HG03442 (cell line): ENCODE data around the gene TSPAN18.

Experiments used
- ATAC-seq: cut with Tn5 transposase; IDR thresholded peaks from one replicate; pipeline ENCODE4 v1.9.1; 2021; ENCODE audit warnings: mild to moderate bottlenecking, moderate library complexity; ENCODE audit not compliant: unreplicated experiment

Gene TSPAN18

DNA sequence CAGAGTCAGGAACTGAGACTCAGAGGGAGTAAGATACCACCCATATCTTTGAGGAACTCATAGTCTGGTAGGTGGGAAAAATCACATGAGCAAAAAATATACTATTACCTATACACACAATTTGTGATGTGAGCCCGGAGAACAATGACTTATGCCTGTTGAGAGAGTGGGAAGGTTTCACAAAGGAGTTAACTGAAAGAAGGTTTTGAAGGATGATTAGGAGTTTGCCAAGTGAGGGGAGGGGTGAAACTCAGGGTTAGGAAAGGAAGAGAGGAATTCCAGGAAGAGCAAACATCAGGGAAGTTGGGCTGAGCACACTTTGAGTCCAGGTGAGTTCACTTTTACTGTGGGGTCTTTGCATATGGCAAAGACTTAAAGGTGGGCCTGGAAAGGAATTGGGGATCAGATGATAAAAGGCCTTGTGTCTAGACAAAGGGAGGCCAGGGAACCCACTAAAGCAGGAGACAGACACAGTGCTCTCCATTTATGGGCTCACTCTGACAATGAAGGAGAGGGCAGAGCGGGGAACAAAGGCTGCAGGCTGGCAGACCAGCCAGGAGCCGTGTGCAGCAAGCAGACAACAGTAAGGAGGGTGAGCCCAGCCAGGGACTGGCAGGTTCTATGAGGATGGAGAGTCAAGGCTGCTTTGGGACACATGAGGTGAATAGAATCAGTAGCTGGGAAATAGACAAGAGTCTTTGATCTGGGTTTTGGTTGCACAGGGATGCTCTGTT, 33.1 kb downstream of the TSPAN18 start:
- no peak for ATAC-seq

DNA sequence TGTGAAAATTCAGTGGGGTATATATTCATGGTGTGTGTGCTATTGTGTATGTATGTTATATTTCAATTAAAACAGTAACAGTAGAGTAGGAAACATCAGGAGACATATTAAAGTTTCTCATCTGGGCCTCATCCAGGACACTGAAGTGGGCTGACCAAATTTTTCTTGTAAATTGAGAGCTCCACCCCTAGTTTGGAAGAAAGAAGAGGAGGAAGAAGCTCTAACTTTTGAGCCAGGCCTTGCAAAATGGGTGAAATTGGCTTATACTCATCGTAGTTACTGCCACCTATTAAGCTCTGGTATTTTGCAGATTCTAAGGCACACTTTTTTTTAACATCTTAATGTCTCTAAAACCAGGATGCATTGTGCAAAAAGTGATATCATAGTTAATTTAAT, 33.7 kb downstream of the TSPAN18 start:
- ATAC-seq: no peak

DNA sequence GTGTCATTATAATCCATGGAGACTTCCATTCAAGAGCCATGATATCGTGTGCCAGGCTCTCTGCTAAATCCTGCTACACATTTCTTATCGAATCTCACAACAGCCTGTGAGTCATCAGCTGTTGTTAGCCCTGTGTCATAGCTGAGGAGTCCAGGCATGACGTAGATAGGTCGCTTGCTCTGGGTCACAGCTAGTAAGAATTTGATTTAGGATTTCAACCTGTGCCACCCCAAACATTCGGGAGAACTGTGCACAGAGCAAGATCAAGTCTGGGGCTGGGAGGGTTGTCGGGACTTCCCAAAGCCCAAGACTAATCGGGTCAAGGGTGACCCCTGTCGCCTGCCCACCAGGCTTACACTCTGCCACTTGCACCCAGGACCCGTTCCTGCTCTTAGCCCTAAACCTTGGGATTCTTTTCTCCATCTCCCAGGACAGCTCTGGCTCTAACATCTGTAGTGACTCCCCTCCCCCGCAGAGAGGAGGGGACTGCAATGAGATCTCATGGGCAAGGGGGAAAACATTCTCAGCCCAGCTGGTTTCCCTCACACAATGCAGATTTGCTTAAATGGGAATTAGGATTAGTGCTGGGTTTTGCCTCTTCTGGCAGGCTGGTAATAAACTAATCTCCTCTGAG, 34.3 kb downstream of the TSPAN18 start:
- ATAC-seq: no peak

DNA sequence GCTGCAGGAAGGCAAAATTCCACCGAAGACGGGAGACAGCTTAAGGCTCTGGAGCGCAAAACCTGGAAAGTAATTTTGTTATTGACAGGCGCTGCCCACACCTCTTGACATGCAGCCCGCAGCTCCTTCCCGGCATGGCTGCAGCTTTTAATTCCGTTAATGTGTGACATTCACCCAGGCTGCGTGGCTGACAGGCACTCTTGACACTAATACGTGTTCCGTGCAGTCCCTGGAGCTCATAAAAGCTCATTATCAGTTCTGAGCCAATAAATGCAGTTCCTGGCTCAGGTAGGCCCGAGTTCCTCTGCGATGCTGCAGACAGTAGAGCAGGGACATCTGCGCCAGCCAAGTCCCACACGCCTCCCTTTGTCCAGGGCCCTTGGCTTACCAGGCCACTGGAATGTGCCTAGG, 34.8 kb downstream of the TSPAN18 start:
- ATAC-seq: no peak

DNA sequence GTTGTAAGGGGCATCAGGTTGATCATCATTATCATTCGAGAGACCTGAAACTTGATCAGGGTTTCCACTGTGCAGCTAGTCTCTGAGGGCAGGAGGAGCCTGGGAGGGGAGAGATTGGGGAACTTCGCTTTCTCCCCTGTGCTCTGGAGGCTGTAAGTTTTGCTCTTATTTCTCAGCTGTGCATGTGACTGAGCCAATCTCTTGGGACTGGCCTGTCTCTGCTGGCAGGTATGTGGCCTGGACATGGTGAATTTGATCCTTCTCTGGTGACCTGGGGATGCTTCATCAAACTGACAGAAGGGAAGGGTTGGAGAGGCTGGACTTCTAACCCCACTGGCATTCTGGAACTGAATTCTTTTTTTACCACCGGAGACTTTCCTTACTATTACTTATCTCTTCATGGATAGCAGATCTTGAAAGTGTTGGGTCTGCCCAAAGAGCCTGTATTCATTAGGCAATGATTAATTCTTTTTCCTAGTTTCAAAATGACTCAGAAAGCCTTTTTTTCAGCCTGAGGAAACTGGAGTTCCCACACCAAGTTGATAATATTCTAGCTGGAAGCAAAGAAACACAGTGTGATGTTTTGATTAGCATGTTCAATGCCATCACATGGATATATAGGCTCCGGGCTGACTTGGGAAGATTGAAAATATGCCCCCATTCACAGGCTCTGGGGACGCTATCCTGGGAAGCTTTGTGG, 36.5 kb downstream of the TSPAN18 start:
- ATAC-seq: no peak

DNA sequence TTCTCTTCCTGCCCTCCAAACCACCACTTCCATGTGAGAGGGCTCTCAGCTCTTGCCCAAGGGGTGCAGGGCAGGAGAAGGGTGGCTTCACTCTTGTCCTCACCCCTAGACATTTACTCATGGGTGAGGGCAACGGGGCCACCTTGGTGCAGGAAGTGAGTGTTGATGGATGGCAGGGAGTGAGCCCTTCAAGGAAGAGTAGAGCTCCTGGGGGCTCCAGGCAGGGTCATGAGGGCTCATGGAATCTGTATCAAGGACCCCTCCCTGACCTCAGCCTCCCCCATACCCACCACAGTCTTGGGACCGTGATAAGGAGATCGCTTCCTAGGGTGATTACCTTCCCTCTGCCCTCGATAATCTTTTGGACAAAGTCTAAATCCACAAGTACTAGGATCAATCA, 37.8 kb downstream of the TSPAN18 start:
- no peak for ATAC-seq

GRCh38 chr11:44765026-44765595, 38.3 kb downstream of the TSPAN18 start:
- no peak for ATAC-seq

DNA sequence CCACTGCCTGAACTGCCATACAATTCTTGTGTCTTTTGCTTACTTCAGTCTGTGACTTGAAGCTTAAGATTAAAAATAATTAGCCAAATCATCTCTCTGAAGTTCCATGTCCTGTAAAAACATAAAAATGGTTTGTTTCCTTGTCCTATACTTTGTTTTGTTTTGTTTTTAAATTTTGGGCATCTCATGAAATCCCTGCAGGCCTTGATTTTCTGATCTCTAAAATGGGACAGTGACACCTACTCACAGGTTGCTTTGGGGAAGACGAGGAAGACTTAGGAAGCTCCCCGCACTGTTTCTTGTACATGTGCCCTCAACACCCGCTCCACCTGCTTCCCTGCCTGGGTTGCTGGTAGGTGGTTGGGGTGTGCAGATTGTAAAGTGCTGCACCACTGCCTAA, 38.9 kb downstream of the TSPAN18 start:
- no peak for ATAC-seq

GRCh38 chr11:44766112-44766971, 39.6 kb downstream of the TSPAN18 start:
- no peak for ATAC-seq

DNA sequence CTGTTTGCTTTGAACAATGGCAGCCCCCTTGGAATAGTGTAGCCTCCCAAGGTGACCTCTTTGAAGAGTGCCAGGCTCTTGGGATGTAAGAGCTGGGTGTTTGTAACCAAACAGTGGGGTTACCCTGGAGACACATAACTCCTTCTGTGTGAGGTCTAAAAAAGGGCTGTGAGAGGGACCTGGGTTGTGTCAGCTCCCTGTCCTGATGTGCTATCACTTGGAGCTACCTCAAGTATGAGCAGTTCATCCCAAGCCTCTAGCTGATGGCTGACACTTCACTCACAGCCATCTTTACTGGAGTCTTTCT, 40.2 kb downstream of the TSPAN18 start:
- ATAC-seq: no peak

DNA sequence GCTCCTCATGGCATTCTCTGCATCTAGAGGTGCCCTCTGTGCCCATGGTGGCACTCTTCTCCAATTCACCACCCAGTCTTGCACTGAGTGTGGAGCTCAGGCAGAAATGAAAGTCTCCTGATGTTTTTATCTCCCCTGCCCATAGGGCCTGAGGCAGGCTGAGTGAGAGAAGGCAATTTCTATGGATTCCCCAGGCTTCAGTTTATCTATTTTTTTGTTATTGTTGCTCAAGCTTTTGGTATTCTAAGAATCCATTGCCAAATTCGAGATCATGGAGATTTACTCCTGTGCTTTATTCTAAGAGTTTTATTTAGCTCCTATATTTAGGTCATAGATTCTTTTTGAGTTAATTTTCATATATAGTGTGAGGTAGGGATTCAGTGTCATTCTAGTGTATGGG, 40.7 kb downstream of the TSPAN18 start:
- no peak for ATAC-seq

DNA sequence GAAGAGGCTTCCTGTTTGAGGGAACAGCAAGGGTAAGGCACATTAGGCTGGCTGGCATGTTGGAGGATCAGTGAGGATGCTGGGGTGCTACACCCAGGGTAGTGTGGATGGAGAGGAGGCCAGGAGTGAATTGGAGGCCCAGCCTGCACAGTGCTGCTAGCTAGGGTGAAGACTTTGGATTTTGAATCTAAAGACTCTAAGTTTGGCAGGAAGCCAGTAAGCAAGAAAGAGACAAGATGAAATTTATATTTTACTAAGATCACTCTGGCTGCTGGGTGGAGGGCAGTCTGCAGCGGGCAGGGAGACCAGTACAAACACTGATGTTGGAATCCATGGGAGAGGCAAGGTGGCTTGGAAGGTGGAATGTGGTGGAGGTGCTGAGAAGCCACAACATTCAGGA, 43.6 kb downstream of the TSPAN18 start:
- ATAC-seq: no peak

DNA sequence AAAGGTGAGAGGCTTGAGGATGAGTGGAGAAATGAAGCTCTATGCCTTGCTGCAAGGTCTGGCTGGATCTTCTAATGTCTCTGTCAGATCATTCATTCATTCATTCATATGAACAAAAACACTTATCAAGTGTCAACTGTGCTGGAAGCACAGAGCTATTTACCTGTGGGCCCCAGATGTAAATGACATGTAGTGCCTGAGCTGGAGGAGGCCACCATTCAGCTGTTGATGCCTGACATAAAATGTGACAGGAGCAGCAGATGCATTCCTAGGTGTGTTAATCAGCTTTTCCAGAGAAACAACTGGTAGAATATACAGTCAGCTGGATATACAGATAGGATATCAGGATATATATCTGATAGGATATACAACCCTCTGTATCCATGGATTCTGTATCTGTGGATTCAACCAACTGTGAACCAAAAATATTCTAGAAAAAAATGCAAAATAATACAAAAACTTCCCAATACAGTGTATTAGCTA, 44.5 kb downstream of the TSPAN18 start:
- ATAC-seq: no peak

GRCh38 chr11:44771841-44772240, 45.1 kb downstream of the TSPAN18 start:
- no peak for ATAC-seq

GRCh38 chr11:44773351-44773965, 46.7 kb downstream of the TSPAN18 start:
- ATAC-seq: no peak

GRCh38 chr11:44774108-44774507, 47.3 kb downstream of the TSPAN18 start:
- no peak for ATAC-seq

DNA sequence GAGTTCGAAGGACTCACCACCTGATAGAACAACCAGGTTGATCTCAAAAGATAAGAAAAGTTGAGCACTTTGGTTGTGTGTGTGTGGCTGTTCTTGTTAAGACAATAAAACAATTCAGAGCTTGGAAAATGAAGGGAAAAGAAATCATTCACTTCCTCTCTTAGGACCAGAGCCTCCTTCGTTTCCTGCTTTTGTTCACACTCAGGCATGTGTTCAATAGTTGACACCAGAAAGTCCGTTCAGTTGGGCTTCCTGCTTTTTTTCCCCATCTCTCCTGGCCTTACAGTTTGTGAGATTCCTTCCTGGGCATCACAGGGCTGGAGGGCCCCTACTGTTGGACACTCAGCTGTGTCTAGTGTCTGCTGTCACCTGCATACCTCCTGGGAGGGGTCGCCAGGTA, 48.0 kb downstream of the TSPAN18 start:
- no peak for ATAC-seq

DNA sequence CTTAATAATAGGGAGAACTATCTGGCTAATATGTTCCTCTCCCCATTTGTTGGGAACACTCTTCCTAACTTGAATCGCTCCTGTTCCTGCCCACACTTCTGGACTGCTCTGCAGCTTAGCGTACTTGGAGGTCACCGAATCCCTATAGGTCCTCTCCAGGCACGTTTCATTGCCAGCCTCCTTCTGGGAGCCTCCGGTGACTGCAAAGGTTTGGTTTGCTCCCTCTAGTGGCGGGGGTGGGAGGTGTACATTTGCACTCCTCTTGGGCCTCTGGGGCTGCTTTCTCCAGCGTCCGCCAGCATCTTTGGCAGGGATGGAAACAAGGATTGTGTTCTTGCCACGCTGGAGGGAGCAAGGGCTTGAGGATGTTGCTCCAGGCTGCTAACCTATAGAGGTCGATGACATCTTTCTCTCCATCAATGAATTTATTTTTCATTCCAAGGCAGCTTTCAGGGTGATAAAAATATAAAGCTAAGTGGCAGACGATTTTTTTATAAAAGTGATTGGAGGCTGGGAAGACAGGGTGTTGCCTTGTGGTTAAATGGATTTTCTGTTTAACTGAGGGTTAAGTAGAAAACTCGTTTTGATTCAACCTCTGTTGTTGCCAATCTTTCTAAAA, 48.7 kb downstream of the TSPAN18 start:
- no peak for ATAC-seq

DNA sequence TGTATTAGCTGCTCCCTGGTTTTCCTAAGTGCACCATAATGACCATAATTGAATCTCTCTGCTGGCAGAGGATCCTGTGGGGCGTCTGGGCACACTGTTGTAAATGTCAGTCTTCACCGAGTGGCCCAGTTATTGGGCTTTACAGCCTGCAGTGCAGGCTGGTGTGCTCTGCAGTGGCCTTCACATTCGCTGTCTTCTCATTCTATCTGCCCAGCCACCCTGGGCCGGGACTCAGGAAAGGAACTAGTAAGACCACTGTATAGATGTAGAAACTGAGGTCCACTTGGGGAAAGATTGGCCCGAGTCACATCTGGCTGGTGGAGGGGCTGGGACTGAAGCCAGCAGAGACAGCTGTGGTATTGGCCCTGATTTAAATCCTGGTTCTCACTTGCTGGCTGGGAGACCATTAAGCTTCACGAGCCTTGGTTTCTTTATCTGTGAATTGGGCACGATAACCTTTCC, 49.3 kb downstream of the TSPAN18 start:
- no peak for ATAC-seq
